Measurements from ENCODE around the gene PSTK.
A peak's percentile ranks its signal among the peaks of the same experiment; 100 is the strongest.

The PSTK gene, protein sequence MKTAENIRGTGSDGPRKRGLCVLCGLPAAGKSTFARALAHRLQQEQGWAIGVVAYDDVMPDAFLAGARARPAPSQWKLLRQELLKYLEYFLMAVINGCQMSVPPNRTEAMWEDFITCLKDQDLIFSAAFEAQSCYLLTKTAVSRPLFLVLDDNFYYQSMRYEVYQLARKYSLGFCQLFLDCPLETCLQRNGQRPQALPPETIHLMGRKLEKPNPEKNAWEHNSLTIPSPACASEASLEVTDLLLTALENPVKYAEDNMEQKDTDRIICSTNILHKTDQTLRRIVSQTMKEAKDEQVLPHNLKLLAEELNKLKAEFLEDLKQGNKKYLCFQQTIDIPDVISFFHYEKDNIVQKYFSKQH

DNA sequence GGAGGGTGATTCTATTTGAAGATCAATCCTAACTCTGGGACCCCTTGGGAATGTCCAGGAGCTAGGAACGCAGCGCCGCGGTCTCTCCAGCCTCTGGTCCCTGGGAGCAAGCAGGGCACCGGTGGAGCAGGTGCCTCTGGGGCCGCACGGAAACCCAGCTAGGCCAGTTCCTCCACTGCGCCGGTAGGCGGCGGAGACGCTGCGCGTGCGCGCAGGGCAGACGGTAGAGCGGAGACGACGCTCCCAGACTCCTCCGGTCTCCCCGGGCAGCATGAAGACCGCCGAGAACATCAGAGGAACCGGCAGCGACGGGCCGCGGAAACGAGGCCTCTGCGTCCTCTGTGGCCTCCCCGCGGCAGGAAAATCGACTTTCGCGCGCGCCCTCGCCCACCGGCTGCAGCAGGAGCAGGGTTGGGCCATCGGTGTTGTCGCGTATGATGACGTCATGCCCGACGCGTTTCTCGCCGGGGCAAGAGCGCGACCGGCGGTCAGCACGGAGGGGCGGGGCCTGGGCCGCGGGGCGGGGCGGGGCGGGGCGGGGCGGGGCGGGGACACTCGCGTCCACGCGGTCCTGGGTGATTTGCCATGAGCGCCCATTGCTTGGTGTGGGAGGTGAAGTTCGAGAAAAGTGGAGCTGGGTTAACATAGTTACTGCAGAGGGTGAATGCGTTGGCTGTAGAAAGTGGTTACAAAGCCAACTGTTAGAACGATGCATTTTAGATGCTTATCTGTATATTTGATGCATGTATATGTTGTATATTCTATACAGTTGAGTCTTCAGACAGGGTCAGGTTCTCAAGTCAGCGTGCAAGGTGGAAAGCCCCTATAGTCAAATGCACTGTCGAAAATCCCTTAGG is at the start of gene PSTK:
Gene PSTK, plus strand, starts transcription at position 193 of the 857 bp plus-strand sequence. Its CDS starts 79 bp downstream, at position 272.
- DNase-seq, result peak; percentile 92

DNA sequence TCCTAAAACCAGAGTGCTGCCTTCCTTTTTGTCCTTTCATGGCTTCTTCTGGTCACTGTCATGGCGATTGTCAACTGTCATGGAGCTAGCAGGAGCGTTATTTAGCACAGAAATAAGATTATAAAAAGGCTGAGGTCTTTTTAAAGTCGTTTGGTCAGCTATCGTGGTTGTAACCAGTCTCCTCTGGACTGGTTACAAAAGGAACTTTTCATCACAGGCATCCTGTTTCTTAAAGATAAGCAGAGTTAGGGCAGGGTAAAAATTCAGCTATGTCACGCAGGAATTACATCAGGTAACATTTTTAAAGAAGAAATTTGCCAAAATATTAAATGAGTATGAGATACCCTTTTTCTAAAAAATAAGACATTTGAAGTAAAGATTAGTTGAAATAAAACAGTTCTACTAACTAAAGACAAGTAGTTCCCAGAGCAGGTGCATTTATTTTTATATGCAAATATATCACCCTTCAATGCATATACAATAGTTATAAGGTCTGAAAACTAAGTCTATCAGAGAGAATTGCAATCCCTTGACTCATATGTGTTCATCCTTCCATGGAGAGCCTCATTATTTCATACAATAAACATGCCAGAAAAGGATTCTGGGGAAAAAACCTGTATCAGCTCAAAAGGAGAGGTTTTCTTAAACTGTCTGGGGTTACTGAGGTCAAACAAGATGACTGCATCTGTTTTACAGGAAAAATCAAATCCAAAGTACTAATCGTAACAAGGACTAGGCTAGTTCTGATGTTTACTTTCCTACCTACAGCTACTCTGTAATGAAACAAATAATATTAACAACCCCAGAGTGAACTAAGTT is 48.9 kb upstream of the PSTK start:
- no peak for DNase-seq

DNA sequence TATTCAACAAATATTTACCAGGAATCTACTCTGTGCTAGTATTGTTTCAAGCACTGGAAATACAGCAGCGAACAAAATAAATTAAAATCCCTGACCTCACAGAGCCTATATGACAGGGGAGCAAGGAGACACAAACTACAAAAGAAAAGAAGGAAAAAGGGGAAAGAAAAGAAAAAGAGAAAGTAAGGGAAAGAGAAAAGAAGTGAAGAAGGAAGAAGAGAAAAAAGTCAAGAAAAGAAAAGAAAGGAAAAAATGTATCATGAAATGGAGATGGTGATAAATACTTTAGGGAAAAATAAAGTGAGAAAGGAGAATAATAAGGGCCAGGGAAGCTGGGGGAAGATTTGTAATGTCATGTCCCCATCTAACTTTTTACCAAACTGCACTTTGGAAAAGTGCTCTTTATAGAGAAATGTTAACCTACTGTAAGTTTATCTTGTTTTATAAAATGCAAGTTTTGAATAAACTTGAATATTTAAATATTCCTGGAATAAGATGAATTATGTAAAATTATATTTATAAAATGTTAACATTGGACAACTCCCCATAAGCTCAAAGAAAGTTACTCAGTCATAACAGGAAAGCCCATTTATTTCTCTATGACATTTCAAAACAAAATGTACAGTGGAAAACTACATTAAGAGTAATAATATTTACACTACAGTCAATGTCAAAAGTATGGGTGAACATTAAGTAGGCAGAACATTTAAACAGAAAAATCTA is 40.9 kb upstream of the PSTK start:
- DNase-seq, result no peak

DNA sequence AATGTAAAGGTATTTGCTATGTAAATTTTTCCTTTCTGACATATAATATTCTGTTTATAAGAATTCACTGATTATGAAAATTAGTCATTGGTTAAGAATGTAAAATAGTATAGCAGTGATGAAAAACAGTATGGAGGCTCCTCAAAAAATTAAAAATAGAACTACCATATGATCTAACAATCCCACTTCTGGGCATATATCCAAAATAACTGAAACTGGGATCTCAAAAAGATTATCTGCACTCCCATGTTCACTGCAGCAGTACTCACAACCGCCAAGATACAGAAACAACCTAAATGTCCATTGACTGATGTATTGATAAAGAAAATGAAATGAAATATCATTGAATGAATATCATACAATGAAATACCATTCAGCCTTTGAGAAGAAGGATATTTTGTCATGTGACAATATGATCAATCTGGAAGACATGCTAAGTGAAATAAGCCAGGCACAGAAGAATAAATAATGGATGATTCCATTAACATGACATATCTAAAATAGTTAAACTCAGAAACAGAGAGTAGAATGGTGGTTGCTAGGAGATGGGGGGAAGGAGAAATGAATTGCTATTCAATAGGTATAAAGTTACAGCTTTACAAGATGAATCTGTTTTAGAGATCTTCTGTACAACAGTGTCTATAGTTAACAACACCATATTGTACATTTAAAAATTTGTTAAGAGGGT is 40.2 kb upstream of the PSTK start:
- no peak for DNase-seq

DNA sequence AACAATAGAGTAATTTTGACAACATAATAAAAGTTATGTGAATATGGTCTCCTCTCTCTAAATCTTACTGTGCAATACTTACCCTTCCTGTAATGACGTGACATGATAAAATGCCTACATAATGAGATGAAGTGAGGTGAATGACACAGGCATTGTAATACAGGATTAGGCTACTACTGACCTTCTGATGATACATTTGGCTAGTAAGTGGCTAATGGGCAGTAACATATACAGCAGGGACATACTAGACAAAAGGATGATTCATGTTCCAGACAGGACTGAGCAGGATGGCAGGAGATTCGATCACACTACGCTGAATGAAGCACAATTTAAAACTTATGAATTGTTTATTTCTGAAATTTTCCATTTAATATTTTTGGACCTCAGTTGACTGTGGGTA is 30.9 kb upstream of the PSTK start:
- no peak for DNase-seq

DNA sequence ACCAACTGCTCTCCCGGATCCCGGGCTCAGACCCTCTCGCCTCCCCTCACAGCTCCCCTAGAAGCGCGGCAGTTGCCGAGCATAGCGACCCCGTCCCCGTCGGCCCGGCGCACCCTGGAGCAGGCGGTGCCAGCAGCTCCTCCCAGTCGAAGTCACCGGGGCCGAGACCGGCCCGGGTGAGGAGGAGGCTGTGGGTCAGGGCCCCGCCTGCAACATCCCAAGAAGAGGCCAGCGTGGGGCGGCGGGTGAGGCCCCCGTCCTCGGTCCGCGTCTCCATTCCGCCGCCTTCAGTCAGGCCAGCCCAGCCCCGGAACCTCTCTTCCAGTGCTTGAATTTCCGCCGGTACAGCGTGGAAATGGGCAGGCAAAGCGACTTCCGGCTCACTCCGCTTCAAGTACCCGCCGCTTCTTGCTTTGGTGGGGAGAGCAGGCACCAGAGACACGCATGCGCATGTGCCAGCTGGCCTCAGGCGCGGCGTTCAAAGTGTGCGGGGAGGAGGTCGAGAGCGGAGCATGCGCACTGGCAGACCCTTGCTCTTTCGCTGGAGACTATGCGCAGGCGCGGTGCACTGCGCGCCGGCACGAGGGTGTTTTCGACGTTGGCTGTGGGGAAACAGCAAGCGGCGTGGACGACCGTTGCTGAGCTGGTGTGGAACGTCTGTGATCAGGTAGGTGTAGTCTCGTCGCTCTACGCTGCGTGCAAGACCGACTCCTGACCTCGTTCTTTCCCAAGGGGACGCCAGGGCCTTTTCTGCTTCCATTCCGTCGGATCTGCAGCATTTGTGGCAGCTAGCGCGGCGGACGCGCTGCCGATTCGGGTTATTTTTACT is 26.1 kb upstream of the PSTK start, which contains the start of gene C10orf88:
Gene C10orf88, minus strand, starts transcription at position 326 of the 829 bp plus-strand sequence. Its CDS starts 49 bp downstream, at position 277.
- DNase-seq, result peak; percentile 99

DNA sequence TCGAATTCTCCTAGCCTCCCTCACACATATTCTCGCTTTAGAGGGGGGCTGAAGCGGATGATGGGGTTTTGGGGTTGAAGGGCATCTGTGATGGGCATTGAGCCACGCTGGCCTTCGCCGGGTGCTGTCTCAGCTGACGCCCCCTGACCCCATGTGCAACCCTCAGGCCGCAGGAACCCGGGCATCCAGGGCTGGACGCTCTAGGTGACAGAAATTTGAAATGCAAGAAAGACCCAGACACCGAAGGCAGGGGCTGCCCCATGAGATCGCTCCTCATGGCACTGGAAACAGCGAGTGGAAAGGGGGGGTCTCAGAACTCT is 25.5 kb upstream of the PSTK start:
- DNase-seq, result no peak

DNA sequence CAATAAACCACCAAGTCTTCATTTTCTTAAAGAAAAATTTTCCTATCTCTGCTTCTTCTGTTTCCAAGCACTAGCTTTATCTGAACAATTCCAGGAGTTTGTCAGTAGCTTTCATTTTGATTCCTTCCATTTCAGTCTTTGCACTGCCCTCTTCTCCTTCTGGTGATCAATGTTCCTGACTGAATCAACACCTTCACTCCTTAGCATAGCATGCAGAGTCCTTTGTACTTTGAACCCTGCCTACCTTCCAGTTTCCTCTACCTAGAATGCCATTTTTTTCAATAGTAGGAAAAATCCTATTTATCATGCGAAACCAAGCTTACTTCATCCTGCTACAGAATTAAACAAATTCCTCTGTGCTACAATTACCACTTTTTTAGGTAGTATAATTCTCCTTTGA is 24.3 kb upstream of the PSTK start:
- DNase-seq, result no peak

DNA sequence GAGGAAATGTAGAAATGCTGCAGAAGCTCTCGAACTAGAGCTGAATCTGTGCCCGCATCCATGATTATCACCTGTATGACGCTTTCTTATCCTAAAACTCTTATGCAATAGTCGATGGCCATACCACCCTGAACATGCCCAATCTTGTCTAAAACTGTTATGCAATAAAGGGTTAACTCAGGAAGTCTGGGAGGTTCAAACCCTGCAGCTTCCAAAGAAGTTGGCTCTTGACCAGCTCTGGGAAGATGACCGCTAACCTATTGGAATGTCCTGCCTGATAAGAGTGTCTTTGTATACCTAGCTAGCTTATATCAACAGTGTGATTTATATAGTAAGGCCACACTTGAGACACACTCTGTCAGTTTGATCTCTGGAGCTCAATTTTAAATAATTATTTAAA is 22.7 kb upstream of the PSTK start:
- no peak for DNase-seq

DNA sequence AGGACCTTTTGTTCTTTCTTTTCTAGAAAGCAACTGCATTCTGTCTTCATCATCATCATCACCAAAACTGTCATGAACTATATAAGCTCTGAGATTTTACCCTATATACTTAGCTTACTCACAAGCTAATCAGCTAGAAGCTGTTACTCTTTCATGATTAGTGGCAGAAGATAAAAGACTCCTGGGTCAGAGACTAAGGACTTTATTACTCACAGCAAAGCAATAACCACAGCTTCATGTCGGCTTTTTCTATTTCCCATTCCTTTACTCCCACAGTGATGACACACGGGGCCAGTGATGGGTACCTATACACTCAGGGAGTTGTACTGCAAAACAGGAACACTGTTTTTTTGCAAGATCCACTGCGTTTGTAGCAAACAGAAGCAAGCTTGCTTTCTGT is 17.8 kb upstream of the PSTK start:
- DNase-seq, result no peak

DNA sequence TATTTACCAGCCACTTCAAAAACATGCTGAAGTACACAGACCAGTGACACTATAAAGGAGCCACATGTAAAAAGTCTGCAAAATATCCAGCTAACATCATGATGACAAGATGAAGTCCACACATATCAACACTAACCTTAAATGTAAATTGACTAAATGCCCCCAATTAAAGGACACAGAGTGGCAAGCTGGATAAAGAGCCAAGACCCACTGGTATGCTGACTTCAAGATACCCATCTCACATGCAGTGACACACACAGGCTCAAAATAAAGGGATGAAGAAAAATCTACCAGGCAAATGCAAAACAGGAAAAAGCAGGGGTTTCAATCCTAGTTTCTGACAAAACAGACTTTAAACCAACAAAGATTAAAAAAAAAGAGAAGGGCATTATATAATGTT is 13.3 kb upstream of the PSTK start:
- no peak for DNase-seq

DNA sequence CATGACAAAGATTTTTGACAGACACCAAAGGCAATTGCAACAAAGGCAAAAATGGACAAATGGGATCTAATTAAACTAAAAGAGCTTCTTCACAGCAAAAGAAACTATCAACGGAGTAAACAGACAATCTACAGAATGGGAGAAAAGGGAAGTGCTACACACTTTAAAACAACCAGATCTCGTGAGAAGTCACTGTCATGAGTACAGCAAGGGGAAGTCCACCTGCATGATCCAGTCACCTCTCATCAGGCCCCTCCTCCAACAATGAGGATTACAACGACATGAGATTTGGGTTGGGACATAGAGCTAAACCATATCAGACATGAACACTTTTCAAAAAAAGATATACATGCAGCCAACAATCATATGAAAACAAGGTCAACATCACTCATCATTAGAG is 11.5 kb upstream of the PSTK start:
- no peak for DNase-seq

DNA sequence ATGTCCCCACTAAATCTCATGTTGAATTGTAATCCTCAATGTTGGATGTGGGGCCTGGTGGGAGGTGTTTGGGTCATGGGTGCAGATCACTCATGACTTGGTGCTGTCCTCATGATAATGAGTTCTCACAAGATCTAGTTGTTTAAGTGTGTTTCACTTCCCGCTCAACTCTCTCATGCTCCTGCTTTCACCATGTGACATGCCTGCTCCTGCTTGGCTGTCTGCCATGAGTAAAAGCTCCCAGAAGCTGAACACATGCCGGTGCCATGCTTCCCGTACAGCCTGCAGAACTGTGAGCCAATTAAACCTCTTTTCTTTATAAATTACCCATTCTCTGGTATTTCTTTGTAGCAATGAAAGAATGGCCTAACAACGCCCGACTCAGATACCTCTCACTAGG is 6.2 kb upstream of the PSTK start:
- no peak for DNase-seq

DNA sequence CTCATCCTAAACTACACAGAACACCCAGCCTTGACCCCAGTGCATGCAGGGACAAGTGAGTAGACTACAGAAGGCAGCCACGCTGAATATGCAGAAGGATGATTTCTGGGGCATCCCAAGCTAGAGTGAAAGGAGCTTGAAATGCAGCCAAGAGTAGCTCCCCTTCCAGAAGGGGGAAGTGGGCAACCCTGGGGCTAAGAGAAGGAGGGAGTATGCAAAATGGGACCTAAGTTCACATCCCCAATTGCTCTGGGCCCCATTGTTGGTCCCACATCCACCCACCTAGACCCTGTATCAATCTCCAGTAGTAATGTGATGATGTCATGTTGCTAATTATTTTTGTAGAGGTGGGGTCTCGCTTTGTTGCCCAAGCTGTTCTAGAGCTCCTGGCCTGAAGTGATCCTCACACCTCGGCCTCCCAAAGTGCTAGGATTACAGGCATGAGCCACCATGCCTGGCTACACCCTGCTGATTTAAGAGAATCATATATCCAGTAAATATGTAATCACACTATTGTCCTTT is 5.6 kb upstream of the PSTK start:
- no peak for DNase-seq

DNA sequence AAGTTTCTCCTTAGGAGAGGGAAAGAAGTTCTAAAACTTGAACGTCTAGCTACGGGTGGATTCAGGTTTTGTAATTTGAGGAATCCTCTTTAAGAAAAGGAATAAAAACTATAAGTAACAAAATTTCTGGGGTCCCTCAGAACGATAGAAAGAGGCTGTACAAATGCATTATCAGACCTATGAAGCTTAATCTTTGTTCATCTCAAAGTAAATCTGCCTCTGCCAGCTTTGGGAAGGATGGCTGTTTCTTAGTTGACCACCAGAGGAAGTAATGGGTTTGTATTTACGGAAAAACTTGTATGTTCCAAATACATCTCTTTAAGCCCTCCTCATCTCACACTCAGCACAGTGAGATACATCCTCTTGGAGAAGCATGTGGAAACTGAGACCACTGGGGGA is 864 bp downstream of the PSTK start:
- DNase-seq, result peak; percentile 6

DNA sequence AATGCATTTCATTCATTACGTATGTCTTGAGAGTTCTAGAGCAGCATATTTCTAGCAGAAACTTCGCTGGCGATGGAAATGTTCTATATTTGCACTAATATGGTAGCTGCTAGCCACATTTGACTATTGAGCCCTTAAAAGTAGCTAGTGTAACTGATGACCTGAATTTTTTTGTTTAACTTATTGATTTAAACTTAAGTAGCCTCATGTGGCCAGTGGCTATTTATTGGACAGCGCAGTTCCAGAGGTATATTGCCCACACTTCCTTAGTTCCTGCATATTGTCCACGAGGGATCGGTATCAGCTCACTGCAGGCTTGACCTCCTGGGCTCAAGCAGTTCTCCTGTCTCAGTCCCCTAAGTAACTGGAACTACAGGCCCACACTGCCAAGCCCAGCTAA is 3.7 kb downstream of the PSTK start:
- DNase-seq, result no peak

DNA sequence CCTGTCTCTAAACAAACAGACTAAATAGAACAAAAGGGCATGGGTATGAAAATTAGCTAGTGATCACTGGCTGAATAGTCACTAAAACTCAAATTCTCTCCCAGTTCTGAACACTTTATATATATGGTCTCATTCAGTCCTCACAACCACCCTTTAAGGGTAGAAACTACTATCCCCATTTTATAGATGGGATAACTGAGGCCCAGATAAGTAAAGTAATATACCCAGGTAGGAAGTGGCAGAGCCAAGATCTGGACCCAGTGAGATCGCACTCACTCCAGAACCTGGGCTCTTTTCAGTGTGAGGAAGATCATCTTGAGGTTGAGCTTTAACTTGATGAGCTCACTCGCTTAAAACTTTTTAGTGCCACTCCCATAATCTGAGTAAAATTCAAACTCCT is 4.5 kb downstream of the PSTK start:
- no peak for DNase-seq

DNA sequence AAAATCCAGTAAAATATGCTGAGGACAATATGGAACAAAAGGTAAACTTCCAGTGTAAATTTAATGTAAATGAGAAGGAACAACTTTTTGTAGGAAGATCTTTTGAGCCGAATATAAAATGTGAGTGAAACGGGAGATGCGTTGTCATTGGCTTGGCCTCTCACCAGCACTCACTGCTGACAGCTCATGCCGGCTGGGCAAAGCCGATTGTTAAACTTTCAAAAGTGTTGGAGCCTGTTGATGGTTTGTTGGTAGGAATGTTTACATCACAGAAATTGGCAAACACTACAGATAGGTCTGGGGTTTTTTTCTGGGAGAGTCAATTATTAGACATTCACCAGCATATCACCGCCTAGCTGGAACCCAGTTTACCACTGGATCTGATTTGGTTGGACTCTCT is 6.1 kb downstream of the PSTK start:
- DNase-seq, result no peak

DNA sequence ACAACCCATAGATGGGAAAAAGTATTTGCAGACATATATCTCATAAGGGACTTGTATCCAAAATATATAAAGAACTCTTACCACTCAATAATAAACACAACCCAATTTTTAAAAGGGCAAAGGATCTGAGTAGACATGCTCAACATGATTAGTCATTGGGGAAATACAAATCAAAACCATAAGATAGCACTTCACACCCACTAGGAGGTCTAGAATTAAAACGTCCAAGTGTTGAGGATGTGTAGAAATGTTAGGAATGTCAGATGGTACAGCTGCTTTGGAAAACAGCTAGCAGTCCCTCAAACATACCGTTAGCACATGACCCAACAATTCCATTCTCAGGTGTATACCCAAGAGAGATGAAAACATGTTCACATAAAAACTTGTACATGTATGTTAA is 8.3 kb downstream of the PSTK start:
- no peak for DNase-seq

DNA sequence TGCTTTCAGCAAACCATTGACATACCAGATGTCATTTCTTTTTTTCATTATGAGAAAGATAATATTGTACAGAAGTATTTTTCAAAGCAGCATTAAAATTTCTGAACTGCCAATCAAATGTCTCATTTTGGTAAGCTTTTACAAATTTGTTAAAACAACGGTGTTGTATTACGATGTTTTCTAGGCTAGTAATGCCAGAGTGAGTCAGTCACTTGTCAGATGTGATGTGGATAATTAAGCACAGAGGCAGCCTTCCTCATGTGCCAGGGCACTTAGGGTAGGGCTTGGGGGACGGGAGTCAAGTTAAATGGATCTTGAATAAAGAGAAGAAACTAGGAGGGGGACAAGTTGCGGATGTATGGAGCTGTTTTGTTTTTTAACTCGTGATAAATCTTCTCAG is 10.1 kb downstream of the PSTK start:
- DNase-seq, result no peak

DNA sequence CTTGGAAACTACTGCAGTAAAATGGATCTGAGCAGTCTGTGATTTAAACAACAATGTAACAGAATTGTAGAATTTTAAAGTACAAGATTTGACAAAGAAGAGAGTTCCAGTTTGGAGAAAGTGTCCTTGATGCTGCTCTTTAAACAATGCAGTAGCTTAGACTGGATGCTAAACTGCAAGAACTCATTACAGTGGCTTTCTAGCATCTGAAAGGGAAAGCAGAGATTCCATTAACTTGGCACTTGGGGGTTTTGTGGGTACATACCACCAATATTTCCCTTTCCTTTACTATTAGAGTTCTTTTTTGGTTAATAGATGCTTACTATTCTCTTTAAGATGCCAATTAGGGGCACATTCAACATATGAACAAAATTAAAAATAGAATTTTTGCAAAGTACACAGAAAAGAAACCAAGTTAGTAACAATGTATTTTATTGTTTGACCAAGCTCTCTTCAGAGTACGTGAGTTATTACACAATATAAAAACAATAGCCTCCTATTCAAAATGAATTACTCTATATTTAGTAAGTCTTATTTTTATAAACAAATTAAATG is 11.9 kb downstream of the PSTK start:
- DNase-seq, result no peak

Measured in CD4-positive, alpha-beta T cell treated with Interleukin-12 subunit alpha and Interleukin-12 subunit beta, for 1 hour (primary cell).